Amniotic epithelial cell (primary cell): ENCODE data around the gene ZNF831.

Experiments used
- DNase-seq: peaks from one replicate; pipeline ENCODE4 v3.0.0-alpha.2; 2010; ENCODE audit warnings: low read depth

The ZNF831 gene

DNA sequence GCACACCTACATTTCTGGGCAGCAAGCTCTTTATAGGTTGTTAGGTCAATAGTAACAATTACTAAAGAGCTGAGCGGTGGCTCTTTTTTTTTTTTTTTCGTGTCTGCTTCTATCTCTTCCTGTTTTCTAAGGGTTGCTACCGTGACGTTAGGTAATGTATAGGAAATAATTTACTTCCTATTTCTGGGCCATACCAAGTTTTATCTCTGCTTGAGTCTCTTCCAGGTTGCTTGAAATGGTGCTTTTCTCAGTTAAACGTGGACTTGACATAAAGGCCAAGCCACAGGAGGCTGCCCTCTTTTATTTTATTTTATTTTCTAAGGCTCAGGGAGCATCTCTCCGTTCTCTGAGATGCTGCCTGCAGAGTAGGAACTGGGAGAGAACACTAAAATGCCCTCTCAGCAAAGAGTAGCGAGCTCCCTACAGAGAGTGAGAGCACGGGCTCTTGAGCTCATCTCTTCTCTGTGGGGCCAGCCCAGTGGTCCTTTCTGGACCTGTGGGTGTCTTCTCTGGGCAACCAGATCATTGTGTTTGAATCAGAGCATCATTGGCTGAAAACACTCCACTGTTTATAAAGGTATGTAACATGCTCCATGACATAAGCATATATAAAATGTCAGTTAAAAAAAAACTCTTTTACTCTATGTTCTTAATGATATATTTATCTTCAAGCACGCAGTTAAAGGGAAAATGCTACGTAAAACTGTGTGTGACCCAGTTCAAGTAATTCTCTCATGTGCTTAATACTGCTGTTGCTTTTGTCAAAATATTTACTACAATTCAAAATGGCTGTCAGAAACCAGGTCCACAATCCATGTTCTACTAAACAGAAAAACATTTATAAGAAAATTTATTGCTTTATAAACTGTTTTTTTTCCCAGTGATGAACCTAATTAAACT is at the start of gene ZNF831:
TSS of gene ZNF831 (plus strand) at position 191 of the 900 bp plus-strand sequence. CDS start 27,199 bp downstream, outside the sequence.
- no peak for DNase-seq

DNA sequence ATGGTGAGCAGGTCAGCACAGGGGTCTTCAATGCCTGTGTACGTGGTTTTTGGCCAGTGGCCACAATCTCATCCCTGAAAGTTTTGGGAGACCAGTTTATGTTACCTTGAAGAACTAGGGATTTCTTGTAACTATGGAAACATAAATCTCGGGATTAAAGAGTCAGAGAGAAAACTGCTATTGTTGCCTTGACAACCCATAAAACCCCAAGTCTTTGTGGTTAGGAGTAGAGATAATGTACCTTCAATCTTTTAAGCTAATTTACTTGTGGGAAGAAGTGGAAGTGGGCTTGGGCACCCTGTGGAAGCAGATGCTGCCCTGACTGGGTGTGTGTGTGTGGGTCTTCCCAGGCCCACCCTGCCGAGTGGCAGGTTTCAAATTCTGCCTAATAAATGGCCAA is 46.1 kb upstream of the ZNF831 start:
- DNase-seq = peak; percentile 7

DNA sequence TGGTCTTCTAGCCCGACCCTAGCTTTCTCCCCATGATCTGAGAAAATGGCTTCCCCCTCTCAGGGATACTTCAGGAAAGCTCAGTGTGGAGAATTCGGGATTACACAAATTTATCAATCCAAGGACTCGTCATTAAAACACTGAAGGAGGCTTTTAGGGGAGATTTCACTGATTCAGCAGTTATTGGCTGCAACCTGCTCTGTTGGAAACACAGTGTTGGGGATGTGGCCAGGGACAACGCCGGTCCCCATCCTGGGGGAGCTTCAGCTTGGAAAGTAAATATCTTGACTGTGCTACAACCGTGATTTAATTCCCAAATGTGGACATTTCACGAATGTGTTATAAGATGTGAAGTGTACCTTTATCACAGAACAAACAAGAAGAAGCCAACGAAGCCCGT is 44.8 kb upstream of the ZNF831 start:
- no peak for DNase-seq

DNA sequence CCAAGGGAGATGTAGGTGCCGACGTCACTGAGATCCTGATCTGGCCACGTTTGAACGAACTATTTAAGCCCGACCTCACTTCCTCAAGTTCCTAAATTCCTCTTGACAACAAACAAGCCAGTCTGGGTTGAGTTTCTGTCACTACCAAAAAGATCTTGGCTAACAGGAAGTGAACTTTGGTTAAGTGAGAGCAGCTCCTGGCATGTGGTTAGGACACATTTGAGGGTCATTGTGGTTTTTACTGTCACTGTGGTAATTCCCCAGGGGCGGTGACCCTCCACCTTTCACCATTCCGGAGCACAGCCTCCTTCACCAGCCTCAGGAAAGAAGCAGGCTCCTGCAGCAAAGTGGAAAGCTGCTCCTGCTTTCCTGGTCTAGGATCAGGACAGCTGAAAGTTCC is 43.1 kb upstream of the ZNF831 start:
- DNase-seq = no peak

DNA sequence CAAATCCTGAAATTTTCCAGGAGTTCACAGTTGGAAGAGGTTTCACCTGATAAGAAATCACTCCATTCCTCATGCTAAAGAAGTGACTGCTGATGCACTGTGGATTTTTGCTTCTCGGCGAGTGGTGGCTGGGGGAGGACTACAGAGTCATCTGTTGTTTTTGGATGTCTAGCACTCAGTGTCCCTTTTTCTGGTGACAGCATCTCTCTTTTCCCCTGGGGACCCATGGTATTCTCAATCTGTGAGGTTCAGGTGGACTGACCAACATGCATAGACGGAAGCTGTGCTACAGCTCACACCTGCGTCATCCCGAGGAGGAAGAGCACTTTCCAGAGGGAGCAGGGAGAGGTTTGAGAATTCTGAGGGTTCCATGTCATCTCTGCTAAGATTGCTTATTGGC is 42.7 kb upstream of the ZNF831 start:
- no peak for DNase-seq

DNA sequence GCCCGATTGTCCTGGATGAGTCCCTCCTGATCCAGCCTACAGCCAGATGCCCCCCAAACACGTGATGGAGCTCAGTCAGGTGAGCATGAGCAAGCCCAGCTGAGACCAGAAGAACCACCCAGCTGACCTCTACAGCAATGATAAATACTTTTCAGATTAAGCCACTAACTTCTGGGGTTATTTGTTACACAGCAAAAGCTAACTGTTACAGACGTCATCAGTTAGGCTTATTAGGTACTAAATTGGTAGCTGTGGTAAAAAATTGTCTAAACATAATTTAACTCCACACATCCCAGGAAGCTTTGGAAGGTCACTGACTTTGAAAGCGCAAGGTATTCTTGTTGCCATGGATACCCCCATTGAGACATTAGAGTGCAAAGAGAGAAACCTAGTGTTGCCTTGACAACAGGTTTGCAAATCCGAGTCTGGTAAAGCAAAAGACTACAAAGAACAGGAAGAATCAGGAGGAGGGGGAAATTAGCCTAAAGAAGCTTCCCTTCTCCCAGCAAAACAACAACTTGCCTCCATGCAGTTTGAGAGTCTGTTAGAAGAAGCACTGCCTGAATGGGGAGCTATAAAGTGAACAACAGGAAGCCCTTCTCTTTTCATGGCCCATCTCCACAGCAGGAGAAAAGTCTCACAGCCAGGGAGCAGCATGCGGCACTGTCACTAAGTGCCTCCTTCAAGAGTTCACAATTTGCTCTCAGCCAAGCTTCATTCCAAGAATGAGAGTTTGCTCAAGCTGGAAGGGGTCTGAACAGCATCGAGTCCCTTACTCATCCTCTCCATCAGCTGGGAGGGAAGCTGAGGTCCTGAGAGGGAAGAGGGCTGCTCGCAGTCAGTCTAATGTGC is 41.7 kb upstream of the ZNF831 start:
- no peak for DNase-seq

DNA sequence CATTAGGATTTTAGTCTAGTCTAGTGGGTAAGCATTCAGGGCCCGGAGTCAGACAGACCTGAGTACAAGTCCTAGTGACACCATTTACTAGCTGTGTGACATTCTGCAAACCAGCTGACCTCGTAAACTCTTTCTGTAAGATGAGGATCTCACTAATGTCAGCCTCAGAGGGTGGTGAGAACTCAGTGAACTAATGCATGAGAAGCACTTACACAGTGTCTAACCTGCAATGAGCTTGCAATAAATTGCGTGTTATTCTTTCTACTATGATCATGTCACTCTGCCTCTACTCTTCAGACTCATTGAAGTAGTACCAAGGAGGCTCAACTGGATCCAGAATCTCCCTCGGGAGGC is 41.1 kb upstream of the ZNF831 start:
- no peak for DNase-seq

DNA sequence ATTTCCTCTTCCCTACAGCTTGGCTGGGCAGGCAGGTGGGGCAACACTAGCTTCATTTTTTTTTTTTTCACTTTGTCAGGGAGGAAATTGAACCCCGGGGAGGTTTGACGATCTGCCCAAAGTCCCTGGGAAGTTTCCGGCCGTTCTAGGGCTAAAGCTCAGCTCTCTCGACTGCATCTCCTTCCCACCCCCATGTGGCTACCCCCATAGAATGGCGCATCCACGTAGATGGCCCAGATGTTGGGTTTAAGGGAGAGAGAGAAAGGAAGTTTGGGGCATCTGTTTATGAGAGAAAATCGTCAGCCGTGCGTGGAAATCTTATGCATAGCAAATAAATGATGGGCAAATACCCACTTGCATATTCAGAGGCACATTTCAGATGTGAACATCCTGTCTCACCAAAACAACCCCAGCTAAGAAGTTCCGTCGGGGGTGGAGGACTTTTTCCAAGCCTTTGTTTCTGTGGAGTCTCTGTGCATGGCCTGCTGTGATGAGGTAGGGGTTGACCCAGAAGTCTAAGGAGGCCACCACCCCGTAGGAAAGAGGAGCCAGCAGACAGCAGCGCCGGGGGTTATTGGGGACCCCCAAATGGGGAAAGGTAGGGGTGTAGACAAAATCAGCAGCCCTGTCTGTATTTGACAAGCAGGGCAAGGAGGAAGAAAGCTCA is 40.5 kb upstream of the ZNF831 start:
- no peak for DNase-seq

DNA sequence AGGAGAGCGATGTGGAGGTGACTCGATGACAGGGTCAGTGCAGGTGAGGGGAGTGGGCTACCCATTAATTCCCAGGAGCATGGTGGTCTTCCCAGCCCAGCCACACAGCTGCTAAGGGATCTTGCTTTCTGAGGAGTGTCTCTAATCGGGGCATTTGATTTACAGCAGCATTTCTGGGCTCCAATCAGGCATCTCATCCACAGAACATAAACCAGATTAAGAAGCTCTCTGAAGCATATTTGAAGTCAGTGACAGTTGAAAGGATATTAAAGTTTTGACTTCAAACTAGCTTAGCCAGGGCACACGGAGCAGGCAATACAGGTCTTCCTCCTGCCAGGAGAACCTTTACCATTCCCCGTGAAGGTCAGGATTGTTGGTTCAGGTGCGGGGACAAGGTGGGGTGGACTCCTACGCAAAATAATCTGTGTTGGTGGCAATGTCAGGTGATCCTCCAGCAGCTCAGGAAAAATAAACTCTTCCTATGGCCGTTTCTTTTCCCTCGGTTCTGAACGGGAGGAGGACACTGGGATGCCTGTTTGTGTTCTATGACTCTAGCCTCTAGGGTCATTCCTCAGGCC is 39.9 kb upstream of the ZNF831 start:
- DNase-seq = no peak

DNA sequence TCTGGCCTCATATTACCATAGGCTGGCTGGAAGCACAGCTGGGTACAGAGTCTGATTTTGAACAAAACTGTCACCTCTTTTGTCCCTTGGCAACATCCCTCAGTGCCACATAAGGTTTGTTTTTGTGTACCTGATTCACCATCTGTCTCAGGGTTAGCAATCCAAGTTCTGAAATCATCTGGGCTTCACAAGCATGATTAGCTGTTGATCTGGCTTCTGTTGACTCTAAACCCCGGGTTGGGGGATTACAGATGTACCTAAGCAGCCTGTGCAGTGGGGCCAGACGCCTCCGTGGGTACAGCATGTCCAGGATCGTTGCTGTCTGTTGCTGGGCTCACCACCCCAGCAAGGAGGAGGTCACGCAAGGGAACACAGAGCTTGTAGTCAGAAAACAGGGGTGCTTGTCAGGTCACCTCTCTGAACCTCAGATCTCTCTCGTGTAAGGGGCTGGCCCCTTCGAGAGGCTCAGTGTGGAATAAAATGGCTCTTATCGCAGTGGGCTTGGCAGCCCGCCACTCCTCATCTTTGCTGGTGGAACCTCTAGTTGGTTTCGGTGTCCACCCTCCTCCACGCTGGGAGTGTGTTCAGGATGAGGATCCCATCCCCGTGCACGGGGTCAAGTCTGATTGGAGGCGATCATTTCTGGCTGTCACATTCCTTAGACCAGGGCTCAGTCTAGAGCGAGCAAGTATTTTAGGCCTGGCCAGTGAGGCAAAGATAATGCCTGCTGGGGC is 39.2 kb upstream of the ZNF831 start:
- DNase-seq = no peak

DNA sequence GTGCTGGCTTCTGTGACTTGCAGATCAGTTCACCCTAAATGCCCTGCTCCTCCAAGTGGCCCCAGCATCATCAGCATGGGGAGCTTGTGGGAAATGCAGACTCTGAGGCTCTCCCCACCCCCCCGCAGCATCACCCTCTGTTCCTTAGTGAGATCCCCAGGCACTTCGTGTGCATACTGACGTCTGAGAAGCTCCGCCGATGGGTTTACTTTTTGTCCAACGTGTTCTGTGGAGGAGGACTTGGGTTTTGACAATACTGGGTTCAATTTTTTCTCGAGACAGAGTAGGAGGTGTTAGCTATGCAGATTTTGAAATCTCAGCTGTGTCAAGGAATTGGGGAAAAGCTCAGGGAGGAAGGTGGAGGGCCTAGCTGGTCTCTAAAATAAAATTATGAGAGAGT is 38.3 kb upstream of the ZNF831 start:
- no peak for DNase-seq

DNA sequence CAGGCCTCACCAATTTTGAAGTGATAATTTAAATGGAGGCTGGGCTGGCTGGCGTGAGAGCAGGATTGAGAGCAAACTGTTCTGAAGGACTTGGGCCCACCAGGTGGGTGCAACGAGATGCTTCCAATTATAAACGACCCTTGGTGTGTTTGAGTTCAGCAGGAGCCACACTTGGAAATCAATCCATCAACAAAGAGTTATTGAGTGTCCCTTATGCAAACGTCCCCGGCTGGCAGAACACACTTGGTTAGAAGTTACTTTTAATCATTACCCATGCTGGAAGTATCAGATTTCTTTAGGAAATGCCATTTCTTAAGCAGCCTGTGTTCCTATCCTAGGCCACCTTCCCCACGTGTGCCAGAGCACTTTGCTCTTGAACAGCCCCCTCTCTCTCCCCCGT is 37.8 kb upstream of the ZNF831 start:
- DNase-seq = no peak

DNA sequence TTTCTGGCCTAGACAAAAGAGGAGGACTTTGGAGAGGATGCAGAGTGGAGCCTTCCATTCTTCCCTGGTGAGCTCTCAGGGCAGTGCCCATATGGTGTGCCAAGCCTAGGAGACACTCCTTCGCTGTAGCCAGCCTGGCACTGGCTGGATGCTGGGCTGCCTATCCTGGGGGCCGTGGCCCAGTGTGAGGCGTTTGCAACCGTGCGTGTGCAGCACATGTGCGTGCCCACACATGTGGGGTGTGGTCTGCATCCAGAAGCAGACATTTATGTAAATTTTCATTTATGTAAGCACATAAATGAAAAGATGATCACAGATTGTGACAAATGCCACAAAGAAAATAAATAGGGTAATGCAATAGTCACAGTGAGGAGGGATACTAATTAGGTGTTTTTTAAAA is 35.8 kb upstream of the ZNF831 start:
- DNase-seq = no peak

DNA sequence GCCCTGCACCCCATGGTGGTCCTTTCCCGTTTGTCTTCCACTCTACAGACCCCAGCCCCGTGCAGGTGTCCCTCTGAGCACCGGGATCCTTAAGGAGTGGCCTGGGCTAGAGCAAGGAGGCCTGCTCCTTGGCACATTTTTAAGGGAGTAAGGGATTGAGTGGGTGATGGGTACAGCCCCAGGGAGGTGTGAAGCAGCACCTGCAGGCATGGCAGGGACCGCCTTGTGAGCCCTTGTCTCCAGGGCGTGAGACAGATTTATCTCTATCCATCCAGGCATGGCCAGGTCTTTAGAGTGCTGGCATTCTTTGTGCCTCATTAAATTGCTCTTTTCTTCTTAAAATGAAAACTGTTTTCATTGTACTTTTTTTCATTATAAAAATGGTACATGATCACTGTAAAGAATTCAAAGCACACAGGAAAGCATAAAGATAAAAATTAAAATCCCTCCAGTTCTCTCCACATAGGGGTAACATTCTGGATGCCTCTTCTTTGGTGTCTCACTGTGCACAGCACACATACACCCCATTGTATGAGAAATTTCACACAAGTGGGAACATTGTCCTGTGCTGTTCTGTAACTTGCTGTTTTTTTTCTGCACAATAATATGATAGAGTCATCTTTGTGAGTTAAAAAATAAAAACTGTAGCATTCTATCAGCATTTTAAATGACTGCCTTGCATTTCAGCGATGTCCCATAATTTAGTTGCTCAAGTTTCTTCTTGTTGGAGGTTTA is 31.9 kb upstream of the ZNF831 start:
- no peak for DNase-seq

DNA sequence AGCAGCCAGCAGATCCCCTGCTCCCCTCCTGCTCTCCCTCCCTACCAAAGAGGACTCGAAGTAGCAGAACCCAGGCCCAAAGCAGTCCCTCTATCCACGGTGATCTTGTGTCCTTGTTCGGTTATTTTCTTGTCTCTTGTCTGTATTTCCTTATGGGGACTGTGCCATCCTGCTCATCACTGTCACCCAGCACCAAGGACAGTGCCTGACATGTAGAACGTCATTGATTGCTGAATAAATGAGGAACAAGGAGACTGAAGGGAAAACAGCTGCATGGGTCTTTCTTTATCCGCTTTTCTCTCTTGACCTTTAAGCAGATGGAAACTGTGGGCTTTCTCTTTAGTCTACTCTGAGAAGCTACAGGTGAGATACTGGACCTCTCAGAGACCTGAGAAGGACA is 29.4 kb upstream of the ZNF831 start:
- no peak for DNase-seq

DNA sequence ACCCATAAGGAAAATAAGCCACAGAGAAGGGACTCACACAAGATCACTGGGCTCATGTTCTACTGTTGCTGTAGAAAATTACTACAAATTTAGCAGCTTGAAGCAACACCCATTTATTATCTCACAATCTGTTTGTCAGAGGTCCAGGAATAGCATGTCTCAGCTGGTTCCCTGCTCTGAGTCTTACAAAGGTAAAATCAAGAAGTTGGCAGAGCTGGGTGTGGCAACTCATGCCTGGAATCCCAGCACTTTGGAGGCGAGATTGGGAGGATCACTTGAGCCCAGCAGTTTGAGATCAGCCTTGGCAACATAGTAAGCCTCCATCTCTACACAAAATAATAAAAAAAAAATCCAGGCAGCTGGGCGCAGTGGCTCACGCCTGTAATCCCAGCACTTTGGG is 28.5 kb upstream of the ZNF831 start:
- DNase-seq = no peak

DNA sequence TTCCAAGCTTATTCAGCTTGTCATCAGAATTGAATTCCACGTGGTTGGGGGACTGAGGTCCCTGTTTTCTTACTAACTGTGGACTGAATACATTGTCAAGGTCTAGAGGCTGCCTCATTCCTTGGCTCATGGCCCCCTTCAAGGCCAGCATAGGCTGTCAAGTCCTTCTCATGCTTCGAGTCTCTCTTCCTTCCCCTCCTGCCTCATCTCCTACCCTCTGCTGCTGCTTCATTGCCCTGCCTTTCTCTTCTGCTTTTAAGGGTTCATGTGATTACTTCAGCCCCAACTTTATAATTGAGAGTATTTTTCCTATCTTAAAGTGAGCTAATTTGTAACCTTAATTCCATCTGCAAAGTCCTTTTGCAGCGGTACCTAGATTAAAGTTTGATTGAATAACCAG is 27.6 kb upstream of the ZNF831 start:
- DNase-seq = no peak

DNA sequence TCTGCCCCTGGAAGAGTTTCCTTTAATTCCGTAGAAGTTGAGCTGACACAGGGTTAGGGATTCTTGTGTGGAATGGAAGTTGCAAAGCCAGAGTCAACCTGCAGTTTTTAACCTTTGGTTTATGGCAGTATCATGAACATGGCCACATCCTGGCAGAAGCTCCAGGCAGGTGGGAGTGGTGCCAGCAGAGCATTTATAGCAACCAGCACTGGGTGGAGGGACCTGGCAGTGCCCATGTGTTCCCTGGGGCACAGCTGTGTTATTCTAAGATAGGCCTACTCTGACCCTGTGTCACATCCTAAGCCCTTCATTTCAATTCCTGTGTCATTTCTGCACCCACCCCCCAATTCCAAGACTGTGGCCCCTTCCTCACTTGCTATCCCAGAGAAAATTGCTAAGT is 26.1 kb upstream of the ZNF831 start:
- DNase-seq = no peak

DNA sequence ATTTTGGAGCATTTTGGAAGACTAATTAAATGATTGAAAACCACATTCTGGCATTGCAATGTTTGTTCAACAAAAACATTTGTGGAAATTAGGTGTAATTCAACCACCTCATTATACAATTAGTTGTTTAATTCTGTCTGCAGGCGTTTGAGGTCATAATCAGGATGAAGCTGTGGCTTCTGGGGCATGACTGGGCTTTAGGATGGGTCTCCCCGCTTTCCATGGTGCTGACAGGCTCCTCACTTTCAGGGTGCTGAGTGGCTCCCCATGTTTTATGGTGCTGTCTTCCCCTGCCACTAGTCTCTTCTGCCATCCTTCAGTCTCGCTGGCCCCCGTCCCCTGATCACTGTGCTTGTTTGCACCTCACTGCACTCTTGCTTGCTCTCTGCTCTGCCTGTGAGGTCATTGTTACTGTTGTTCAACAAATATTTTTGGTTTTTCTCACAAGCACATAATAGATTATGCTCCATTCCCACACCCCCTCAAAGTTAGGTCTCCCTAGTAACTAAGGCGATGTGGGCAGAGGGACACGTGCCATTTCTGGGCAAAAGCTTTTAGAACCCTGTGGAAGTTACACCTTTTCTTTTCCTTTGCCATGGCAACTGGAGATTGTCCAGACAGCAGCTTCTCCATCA is 25.4 kb upstream of the ZNF831 start:
- DNase-seq = no peak

DNA sequence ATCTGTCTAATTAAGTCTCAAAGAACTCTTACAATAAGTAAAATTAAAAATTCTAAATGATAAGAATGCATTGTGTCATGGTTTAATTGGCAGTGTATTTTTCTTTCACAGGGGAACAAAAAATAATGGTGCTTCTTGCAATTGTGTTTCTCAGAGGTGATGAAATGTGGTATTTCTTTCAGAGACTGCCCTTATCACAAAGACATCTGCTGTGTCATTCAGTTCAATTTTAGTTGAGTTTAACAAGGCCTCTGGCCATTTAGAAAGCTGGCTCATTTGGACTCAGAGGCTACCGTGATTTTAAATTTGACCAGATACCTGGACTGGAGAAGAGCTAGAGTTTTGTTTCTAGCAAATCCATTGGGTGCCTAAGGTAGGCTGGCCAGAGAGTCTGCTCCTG is 23.6 kb upstream of the ZNF831 start:
- no peak for DNase-seq
